GM13977 (cell line): Measurements from ENCODE around the gene NRCAM.

Experiments used
- DNase-seq: peaks from one replicate; pipeline ENCODE4 v3.0.0; 2012; ENCODE audit warnings: low spot score
- in situ Hi-C: fragments of 300-500 bp; cut with MboI; formaldehyde crosslinking; loops from one replicate; pipeline ENCODE4 v1.12.0; 2022; ENCODE audit warnings: low sequenced_read_pairs, low pct_unique_long_range_greater_than_20kb, mixed read lengths, inconsistent platforms; ENCODE audit not compliant: unreplicated experiment
- TF ChIP-seq, protein P1 (sequence below): IDR thresholded peaks from 2 replicates; pipeline ENCODE4 v1.5.1; 2012; ENCODE audit warnings: mild to moderate bottlenecking, control low read depth; ENCODE audit not compliant: insufficient read depth; ENCODE audit errors: extremely low read depth, missing control alignments

Gene NRCAM

DNA sequence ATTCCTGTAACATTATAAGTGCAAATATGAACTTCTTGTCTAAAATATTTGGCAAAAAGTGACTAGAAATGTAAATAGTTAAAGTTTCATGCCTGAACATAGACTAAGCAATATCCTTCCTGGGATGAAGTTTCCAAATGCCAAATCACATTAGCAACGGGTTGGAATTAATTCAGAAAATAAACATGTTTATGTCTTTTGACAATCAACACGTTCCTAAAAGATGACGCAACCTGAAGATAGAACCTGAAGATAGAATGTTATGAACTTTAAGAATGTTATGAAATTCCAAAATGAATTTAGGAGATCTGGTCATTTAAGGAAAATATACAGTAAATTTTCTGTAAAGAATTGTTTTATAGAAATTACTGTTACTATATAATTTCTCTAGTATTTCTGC, 335.3 kb downstream of the NRCAM start:
- TF ChIP-seq, protein P1, sequence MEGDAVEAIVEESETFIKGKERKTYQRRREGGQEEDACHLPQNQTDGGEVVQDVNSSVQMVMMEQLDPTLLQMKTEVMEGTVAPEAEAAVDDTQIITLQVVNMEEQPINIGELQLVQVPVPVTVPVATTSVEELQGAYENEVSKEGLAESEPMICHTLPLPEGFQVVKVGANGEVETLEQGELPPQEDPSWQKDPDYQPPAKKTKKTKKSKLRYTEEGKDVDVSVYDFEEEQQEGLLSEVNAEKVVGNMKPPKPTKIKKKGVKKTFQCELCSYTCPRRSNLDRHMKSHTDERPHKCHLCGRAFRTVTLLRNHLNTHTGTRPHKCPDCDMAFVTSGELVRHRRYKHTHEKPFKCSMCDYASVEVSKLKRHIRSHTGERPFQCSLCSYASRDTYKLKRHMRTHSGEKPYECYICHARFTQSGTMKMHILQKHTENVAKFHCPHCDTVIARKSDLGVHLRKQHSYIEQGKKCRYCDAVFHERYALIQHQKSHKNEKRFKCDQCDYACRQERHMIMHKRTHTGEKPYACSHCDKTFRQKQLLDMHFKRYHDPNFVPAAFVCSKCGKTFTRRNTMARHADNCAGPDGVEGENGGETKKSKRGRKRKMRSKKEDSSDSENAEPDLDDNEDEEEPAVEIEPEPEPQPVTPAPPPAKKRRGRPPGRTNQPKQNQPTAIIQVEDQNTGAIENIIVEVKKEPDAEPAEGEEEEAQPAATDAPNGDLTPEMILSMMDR = no peak
- DNase-seq = no peak
- in situ Hi-C loops = no loop called here

DNA sequence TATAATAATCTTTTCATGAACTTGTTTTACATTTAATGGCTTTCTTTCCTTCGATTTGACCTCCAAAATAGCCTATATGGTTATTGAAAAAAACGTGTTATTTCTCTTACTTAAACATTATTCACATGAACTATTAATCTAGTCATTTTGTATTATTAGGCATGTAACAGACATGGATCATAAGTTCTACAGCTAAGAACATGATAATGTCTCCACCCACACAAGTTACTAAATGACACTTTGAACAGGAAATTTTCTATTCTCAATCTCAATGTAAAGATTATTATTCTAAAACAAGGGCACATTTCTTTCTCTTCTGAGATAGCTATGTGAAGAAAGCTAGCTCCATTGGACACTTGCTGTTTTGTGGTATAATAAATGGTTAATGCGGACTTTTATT, 336.0 kb downstream of the NRCAM start:
- DNase-seq = no peak
- TF ChIP-seq, protein P1 = no peak
- in situ Hi-C loops = no loop called here

DNA sequence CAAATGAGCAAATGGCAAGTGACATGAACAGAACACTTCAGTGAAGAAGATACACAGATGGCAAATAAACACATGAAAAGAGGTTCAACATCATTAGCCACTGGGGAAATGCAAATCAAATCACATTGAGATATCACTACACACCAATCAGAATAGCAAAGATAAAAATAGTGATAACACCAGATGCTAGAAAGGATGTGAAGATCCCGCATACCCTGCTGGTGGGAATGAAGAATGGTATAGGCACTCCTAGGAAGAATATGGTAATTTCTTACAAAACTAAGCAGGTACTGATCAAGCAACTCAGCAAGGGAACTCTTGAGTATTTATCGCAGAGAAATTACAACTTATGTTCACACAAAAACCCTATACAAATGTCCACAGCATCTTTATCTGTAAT, 337.3 kb downstream of the NRCAM start:
- no peak for DNase-seq
- in situ Hi-C loops = no loop called here
- TF ChIP-seq, protein P1 = no peak

DNA sequence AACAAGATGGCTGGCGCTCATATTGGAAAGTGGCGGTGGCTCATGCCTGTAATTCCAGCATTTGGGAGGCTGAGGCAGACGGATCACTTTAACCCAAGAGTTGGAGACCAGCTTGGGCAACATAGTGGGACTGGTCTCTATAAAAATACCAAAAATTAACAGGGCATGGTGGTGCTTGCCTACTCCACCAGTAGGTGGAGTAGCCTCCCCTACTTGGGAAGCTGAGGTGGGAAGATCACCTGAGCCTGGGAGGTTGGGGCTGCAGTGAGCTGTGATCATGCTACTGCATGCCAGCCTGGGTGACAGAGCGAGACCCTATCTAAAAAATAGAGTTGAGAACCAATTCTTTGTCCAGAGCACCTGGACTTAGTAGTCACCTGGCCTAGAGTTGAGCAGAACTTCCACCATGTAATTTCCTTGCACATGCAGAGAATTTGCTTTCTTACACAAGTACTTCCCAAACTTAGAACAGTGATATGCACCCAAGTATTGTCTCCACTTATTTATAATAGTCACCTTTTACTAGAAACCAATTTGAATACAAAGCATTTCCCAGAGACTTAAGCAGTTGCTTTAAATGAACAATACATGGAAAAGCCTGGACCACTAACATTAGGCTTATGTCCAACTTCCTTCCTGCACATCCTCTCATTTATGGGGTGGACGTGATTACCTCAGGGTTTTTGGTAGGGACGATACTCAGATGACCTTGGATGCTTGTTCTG, 342.0 kb downstream of the NRCAM start:
- DNase-seq = no peak
- in situ Hi-C loops = no loop called here
- TF ChIP-seq, protein P1 = peak; percentile 93

DNA sequence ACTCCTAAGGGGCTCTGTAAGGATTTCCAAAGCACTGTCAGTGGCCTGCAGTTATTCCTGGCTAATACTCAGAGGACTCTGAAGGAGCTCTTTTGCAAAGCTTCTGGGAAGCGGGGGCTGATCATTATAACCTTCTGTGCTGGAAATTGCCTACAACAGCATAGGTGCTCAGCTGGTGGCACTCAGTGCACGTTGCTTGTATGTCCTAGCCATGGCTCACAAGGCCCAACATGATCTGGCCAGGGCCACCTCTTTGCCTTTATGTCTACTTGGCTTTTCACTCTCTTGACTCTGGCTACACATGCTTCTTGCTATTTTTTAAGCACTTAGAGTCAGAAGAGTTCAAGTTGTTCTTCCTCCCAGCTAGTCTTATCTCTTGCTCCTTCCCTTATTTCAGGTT, 343.6 kb downstream of the NRCAM start:
- no peak for DNase-seq
- in situ Hi-C loops = no loop called here
- TF ChIP-seq, protein P1 = no peak

DNA sequence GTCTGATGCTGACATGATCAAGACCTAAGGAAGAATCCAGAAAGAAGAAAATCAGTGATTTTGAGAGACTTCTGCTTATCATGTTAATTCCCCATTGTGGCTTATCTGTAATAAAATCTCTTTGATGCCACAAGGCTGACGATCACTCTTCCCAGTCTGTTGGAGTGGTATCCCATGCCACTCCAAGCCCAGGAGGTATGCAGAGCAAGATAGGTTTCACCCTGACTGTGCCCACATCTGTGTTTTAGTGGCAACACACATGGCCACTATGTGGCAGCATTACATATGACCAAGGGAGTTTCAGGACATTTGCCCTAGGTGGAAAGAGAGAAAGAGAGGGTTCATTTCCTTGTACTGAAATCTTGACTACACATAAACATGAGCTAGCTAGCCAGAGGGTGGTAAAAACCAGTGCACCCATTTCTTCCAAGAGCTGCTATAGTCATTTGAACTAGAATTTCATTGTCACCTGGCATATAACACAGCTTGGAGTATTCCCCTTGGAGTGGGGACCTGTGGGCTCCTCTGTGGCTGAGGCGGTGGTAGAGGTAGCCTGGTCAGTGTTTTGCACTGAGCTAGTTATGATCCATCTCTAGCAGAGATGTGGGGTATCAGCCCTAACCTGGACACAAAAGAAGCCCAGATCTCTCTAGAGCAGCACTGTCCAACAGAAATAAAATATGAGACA, 346.9 kb downstream of the NRCAM start:
- TF ChIP-seq, protein P1 = peak; percentile 54
- peak; percentile 17 for DNase-seq

More for the DNA sequence above, 346.9 kb downstream of the NRCAM start:
- in situ Hi-C loops = no loop called here
